Karpas-422 (cell line): Measurements from ENCODE around the gene PARP6. TPM values are rescaled to one million over a fixed set of nuclear protein-coding genes. Genes with fewer than 3 reads are reported as not detected.
A peak's percentile ranks its signal among the peaks of the same experiment; 100 is the strongest.

Experiments
- DNase-seq: peaks from one replicate; pipeline ENCODE4 v3.0.0-alpha.2; 2015
- H2AFZ ChIP-seq: fragments of 200-600 bp; sonication (generic); 2 replicates; pipeline ENCODE4 v1.6.1; 2014; ENCODE audit warnings: antibody characterized with exemption, low read length, mixed read lengths
- H3K27ac ChIP-seq: fragments of 200-600 bp; sonication (generic); 2 replicates; pipeline ENCODE4 v1.5.1; 2014; ENCODE audit warnings: mild to moderate bottlenecking, low read length, moderate library complexity
- H3K27me3 ChIP-seq: fragments of 200-600 bp; sonication (generic); 2 replicates; pipeline ENCODE4 v1.6.1; 2014; ENCODE audit warnings: low read length, mixed read lengths
- H3K36me3 ChIP-seq: fragments of 200-600 bp; sonication (generic); 2 replicates; pipeline ENCODE4 v1.6.1; 2014; ENCODE audit warnings: low read length, mixed read lengths; ENCODE audit not compliant: insufficient read depth
- H3K4me1 ChIP-seq: fragments of 200-600 bp; sonication (generic); 2 replicates; pipeline ENCODE4 v1.6.1; 2014; ENCODE audit warnings: mild to moderate bottlenecking, low read length, mixed read lengths
- H3K4me2 ChIP-seq: fragments of 200-600 bp; sonication (generic); 2 replicates; pipeline ENCODE4 v1.6.1; 2014; ENCODE audit warnings: low read length, low read depth, mild to moderate bottlenecking; ENCODE audit not compliant: poor library complexity, severe bottlenecking
- H3K4me3 ChIP-seq: fragments of 200-600 bp; sonication (generic); 2 replicates; pipeline ENCODE4 v1.5.1; 2014; ENCODE audit warnings: mild to moderate bottlenecking, antibody characterized with exemption, low read length, mixed read lengths
- H3K79me2 ChIP-seq: fragments of 200-600 bp; sonication (generic); 2 replicates; pipeline ENCODE4 v1.6.1; 2014; ENCODE audit warnings: mild to moderate bottlenecking, low read length, mixed read lengths
- H3K9ac ChIP-seq: fragments of 200-600 bp; sonication (generic); 2 replicates; pipeline ENCODE4 v1.6.0; 2014; ENCODE audit warnings: low read length
- H3K9me2 ChIP-seq: fragments of 200-600 bp; sonication (generic), shearing (Covaris generic); replicated peaks from 2 replicates; pipeline ENCODE4 v1.6.0; 2014; ENCODE audit warnings: mild to moderate bottlenecking, low read length, moderate library complexity; ENCODE audit not compliant: insufficient read depth
- H3K9me3 ChIP-seq: fragments of 300-700, 200-600 bp; sonication (generic); 2 replicates; pipeline ENCODE4 v1.6.1; 2014; ENCODE audit warnings: low read length, mixed read lengths
- H4K20me1 ChIP-seq: fragments of 200-600 bp; sonication (generic); 2 replicates; pipeline ENCODE4 v1.6.1; 2014; ENCODE audit warnings: mild to moderate bottlenecking, antibody characterized with exemption, low read length, low read depth; ENCODE audit not compliant: insufficient read depth
- total RNA-seq: library from RNA; depleted of rRNA; stranded (reverse); fragments of >200 nt; shearing (Covaris generic); gene quantifications from 2 replicates; pipeline ENCODE4 v1.2.3, GENCODE V29; 2014; ENCODE audit warnings: low replicate concordance

Gene PARP6
- total RNA-seq, 1 experiment from 2014 or later = 82.0 TPM

DNA sequence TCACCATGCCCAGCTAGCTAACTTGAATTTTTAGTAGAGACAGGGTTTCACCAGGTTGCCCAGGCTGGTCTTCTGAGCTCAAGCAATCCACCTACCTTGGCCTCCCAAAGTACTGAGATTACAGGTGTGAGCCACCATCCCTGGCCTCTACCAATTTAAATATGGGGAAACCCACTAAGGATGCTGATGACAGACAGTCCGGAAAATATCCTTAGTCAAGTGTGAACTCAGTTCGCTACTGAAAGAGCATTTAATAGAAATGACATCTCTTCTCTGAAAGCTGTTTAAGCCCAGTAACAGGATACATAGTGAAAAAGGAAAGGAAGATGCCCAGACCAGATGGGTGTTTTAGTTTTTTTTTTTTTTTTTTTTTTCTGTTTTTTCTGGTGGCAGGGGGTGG, 67.1 kb downstream of the PARP6 start:
- Histone ChIP-seq H3K4me3 (no peak overlapping the region), H3K27ac (no peak overlapping the region), H3K4me1 (no peaks in the 10 kb centered on the region), H3K9me2 (no peaks in the 10 kb centered on the region), H3K9me3 (no peaks in the 10 kb centered on the region), H4K20me1 (peaks cover 84% of the 10 kb centered on the region), H3K36me3 (peaks cover 91% of the 10 kb centered on the region), H3K79me2 (no peaks in the 10 kb centered on the region), H3K9ac (no peak overlapping the region), H3K4me2 (no peak overlapping the region), H3K27me3 (no peaks in the 10 kb centered on the region), H2AFZ (no peak overlapping the region)
- DNase-seq = peak; percentile 40

DNA sequence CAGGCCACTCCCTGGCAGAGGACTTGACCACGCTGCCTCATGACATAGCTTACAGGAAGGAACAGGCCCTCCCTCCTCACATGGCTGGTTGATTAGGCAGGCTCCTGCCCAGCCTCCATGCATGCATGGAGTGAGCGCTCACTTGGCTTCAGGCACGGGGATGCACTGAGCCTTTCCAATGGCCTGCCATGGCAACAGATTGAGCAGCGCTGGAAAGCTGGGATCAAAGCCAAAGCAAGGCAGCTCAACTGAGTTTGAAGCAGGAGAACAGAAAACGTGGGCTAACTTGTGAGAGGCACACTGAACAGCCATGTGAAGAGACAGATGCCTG, 68.9 kb downstream of the PARP6 start:
- Histone ChIP-seq H4K20me1 (peaks cover 79% of the 10 kb centered on the region), H3K4me2 (no peak overlapping the region), H3K27ac (no peak overlapping the region), H3K9me2 (no peaks in the 10 kb centered on the region), H3K79me2 (no peaks in the 10 kb centered on the region), H3K27me3 (no peaks in the 10 kb centered on the region), H3K9me3 (no peaks in the 10 kb centered on the region), H3K9ac (no peak overlapping the region), H3K4me1 (no peaks in the 10 kb centered on the region), H3K36me3 (peaks cover 93% of the 10 kb centered on the region), H2AFZ (no peak overlapping the region), H3K4me3 (no peak overlapping the region)
- no peak for DNase-seq

DNA sequence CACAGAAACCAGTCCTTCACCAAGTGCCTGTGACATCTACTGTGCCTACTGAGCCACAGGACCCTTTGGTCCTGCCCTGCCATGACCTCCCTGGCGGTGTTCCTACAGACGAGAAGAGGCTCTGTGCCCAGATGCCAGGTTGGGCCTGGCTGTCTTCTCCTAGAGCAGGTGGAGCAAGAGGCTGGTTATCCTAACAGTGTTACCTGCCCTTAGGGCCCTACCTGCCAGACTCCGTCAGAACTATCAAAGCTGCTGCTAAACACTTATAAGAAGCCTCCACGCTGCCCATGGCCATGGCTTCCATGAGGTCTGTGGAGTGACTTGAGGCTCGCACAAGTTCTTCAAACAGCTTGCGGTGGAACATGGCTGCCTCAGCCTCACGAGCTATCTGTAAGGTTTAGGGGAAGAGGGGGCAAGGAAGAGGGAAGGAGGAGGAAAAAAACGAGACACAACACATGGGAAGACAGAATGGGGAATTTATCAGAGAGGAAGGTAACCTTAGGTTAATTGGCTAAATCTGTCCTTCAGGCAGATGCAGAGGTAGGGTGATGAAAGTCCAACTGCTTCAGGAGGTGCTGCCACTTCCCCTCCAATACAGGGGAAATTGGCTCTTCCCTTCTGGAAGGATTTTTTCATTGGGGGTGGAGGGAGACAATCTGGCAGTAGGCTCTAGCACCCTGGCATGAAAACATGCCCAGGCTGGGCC, 69.4 kb downstream of the PARP6 start:
- no peaks in the 10 kb centered on the region for H3K27me3 ChIP-seq
- H3K27ac ChIP-seq = no peak overlapping the region
- no peak for DNase-seq
- no peak overlapping the region for H2AFZ ChIP-seq
- peaks cover 90% of the 10 kb centered on the region for H3K36me3 ChIP-seq
- peaks cover 76% of the 10 kb centered on the region for H4K20me1 ChIP-seq
- no peak overlapping the region for H3K4me2 ChIP-seq
- H3K9me2 ChIP-seq = no peaks in the 10 kb centered on the region
- no peaks in the 10 kb centered on the region for H3K79me2 ChIP-seq
- no peaks in the 10 kb centered on the region for H3K9me3 ChIP-seq
- H3K4me1 ChIP-seq = no peaks in the 10 kb centered on the region
- H3K4me3 ChIP-seq = no peak overlapping the region
- no peak overlapping the region for H3K9ac ChIP-seq

DNA sequence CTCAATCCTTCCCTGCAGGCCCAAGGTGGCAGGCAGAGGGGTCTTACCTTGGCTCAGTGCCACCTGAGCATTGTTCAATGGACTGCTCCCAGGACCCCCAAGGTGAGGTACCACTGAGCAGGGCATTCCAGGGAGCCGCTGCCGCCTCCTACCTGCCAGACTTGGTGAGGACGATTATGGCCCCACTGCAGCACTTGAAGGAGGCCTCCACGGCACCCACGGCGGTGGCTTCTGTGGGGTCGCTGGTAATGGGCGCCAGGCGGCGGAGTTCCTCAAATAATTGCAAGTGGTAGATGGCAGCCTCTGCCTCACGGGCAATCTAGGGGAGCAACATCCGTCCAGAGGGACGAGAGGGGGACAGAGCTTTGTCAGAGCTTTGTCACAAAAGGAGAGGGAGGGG, 70.1 kb downstream of the PARP6 start:
- Histone ChIP-seq H3K27me3 (no peaks in the 10 kb centered on the region), H3K79me2 (no peaks in the 10 kb centered on the region), H4K20me1 (peaks cover 70% of the 10 kb centered on the region), H3K9me3 (no peaks in the 10 kb centered on the region), H3K4me1 (no peaks in the 10 kb centered on the region), H3K9ac (no peak overlapping the region), H3K36me3 (peaks cover 84% of the 10 kb centered on the region), H3K9me2 (no peaks in the 10 kb centered on the region), H3K4me2 (no peak overlapping the region), H3K27ac (no peak overlapping the region), H3K4me3 (no peak overlapping the region), H2AFZ (no peak overlapping the region)
- DNase-seq = no peak

DNA sequence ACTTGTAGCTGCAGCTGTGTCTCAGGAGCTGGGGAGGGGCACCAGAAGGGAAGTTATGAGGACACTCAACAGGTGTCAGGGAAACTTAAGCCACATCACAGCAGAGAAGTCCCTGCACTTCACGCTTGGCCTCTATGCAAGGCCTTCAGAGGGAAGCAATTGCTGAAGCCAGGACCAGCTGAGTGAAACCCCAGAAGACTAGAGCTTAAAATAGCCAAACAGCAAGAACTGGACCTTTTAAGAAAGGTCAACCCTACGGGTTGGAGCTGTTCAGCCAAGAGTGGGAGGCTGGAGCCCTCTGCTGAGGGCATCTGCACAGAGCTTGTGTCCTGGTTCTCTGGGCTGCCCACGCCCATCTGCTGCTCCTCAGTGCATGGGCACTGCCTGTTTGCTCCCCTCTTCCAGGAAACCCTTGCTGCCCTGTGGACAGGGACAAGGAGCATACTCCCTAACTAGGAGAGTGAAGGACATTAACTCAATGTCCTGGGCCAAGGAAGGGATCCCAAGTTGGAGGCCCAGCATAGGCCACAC, 70.9 kb downstream of the PARP6 start:
- Histone ChIP-seq H3K4me3 (no peak overlapping the region), H3K27ac (no peak overlapping the region), H3K4me2 (no peak overlapping the region), H3K4me1 (no peaks in the 10 kb centered on the region), H3K27me3 (no peaks in the 10 kb centered on the region), H3K9ac (no peak overlapping the region), H3K9me2 (no peaks in the 10 kb centered on the region), H3K36me3 (peaks cover 76% of the 10 kb centered on the region), H3K9me3 (no peaks in the 10 kb centered on the region), H4K20me1 (peaks cover 63% of the 10 kb centered on the region), H3K79me2 (no peaks in the 10 kb centered on the region), H2AFZ (no peak overlapping the region)
- DNase-seq = no peak

DNA sequence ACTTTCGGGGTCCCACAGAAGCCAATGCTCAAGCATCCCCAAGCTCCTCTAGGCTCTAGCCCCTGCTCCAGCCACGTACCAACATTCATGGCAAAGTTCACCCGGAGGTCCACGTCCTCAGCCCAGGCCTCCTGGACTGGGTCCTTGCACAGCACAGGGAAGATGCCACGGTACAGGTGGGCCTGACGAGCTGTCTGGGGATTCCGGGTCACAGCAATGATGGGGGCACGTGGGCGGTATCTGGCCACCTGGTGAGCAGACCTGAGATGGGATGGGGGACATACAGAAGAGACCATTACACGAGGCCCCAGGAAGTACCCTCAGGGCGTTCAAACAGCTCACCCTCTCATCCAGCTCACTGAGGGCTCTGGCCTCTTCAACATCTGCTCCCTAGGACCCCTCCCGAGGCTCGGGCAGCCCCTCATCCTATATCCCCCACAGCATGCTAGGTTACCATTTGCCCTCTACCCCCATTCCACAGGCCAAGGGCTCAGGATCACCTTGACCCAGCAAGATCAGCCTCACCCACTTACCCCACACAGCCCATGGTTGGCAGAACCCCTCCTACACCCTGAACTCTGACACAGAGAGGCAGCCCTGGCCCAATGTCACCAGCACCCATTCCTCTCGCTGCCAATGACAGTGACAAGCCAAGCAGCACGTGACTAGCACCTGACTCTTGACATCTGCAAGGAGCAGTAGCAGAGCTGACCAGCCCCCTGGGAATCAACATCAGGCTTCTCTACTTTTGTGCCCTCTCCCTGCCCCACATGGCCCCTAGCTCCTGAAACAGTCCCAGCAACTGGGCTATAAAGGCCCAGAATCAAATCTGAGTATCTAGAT, 71.7 kb downstream of the PARP6 start:
- Histone ChIP-seq H2AFZ (no peak overlapping the region), H3K4me3 (no peak overlapping the region), H3K4me1 (no peaks in the 10 kb centered on the region), H3K9ac (no peak overlapping the region), H3K27ac (no peak overlapping the region), H3K36me3 (peaks cover 68% of the 10 kb centered on the region), H3K79me2 (no peaks in the 10 kb centered on the region), H3K27me3 (no peaks in the 10 kb centered on the region), H3K9me3 (no peaks in the 10 kb centered on the region), H3K4me2 (no peak overlapping the region), H3K9me2 (no peaks in the 10 kb centered on the region), H4K20me1 (peaks cover 55% of the 10 kb centered on the region)
- DNase-seq = no peak

DNA sequence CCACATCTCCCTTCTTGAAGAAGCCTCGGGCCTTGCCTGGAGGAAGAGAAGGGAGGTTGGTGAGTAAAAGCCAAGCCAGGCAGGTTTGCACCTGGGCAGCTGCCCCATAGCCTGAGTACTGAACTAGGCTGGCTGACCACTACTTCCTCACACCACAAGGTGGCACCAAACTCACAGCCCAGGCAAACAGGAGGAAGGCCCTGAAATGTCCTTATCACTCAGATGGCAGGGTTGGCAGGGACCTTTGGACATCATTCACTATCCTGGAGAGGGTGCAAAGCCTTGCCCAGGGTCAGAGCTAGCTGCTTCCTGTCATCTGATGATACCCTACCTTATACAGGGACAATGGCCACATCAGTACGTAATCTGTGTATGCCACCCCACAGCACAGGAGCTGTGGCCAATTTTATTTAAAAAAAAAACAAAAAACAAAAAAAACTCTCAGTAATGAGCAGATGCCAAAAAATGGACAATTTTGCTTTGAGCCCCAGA, 72.6 kb downstream of the PARP6 start:
- Histone ChIP-seq H4K20me1 (peaks cover 48% of the 10 kb centered on the region), H3K4me3 (no peak overlapping the region), H3K27ac (no peak overlapping the region)

DNA sequence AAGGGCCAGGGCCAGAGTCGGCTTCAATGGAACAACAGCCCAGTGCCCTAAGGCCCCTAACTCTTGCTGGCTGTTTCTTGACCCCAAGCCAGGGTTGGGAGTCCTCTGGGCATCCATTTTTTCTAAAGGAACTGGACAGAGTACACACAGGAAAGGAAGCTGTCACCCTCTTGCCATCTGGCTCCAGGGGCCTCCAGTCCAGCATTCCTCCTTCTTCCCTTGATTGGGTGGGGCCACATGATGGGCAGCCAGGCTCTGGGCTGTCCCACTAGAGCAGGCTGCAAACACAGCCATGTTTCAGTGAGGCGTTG, 73.2 kb downstream of the PARP6 start:
- Histone ChIP-seq H3K9me2 (no peaks in the 10 kb centered on the region), H3K36me3 (peaks cover 55% of the 10 kb centered on the region), H3K9me3 (no peaks in the 10 kb centered on the region), H3K9ac (no peak overlapping the region), H4K20me1 (peaks cover 42% of the 10 kb centered on the region), H3K4me3 (no peak overlapping the region), H3K27ac (no peak overlapping the region), H3K4me1 (0 out of 2 replicates have a peak, but pooled peaks cover 2% of the 10 kb centered on the region), H3K4me2 (no peak overlapping the region), H3K27me3 (no peaks in the 10 kb centered on the region), H2AFZ (no peak overlapping the region), H3K79me2 (no peaks in the 10 kb centered on the region)
- DNase-seq = no peak

More for the DNA sequence above, 72.6 kb downstream of the PARP6 start:
- H3K9ac ChIP-seq = no peak overlapping the region
- H3K27me3 ChIP-seq = no peaks in the 10 kb centered on the region
- no peaks in the 10 kb centered on the region for H3K79me2 ChIP-seq
- peak; percentile 88 for DNase-seq
- H3K9me2 ChIP-seq = no peaks in the 10 kb centered on the region
- no peaks in the 10 kb centered on the region for H3K9me3 ChIP-seq
- no peak overlapping the region for H2AFZ ChIP-seq
- 0 out of 2 replicates have a peak, but pooled peaks cover 2% of the 10 kb centered on the region for H3K4me1 ChIP-seq
- no peak overlapping the region for H3K4me2 ChIP-seq
- peaks cover 61% of the 10 kb centered on the region for H3K36me3 ChIP-seq
